MM.1S (cell line): ENCODE measurements around the gene SLC41A2.

Experiments
- CTCF ChIP-seq: fragments of 300-600 bp; sonication (generic); IDR thresholded peaks from 2 replicates; pipeline ENCODE4 v1.5.1; 2016; ENCODE audit warnings: antibody characterized with exemption, low read length, mixed read lengths
- EZH2 ChIP-seq: fragments of 300-600 bp; sonication (generic); optimal IDR thresholded peaks from 2 replicates; pipeline ENCODE3; 2017; ENCODE audit warnings: low read depth, mild to moderate bottlenecking, antibody characterized with exemption, low read length, mixed read lengths
- EZH2phosphoT487 ChIP-seq: fragments of 300-600 bp; sonication (generic); IDR thresholded peaks from 2 replicates; pipeline ENCODE4 v1.6.1; 2018; ENCODE audit warnings: antibody characterized with exemption, low read length

- TF ChIP-seq CTCF (no peak), EZH2 (no peak), EZH2phosphoT487 (no peak)
Observed at GRCh38 chr12:104935886-104936285, 22.2 kb downstream of the SLC41A2 start.
